GM18507 (cell line): ENCODE results near the gene FGF18.
A peak's percentile ranks its signal among the peaks of the same experiment; 100 is the strongest.
"Not testable (repeated sequence)": the region's sequence is repeated elsewhere in the genome, so short reads cannot be mapped to it uniquely, and the experiment has no call there.

Experiments used
- DNase-seq: peaks from one replicate; pipeline ENCODE4 v3.0.0; 2011; ENCODE audit warnings: low read depth; ENCODE audit not compliant: insufficient read length; ENCODE audit errors: extremely low spot score
- FAIRE-seq: peaks from 2 replicates; lab custom pipeline; 2011; peaks lifted over from hg19 to GRCh38; lab: Jason Lieb, UNC

Gene FGF18, protein sequence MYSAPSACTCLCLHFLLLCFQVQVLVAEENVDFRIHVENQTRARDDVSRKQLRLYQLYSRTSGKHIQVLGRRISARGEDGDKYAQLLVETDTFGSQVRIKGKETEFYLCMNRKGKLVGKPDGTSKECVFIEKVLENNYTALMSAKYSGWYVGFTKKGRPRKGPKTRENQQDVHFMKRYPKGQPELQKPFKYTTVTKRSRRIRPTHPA

DNA sequence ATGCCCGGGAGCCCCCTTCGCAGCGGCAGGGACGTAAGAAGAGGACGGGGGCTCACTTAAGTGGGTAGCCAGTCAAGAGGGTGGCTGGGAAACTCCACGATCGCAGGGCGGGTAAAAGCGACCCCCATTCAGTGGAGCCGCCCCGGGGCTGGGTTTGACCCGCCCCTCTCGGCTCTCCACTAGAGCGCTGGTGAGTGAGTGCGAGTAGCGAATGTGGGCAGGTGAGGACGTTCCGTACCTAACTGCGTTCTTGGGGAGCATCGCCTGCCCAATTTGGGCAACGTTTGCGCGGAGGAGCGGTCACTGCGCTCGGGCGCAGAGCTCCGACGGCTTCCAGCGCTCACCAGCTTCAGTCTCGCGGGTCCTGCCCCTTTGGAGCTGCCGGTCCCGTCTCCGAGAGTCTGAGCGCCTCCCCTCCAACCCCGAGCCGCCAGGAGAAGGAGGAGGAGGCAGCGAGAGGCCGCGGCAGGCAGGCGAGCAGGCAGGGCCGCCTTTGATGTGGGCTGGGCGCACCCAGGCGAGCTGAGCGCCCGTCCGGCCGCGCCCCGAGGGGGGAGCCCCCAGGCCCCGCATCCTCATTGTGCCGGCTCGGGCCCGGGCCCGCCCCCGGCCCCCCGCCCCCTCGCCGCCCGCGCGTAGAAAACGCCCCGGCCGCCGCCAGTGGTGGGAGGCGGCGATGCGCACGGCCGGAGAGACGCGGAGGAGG lies at the start of gene FGF18:
Gene FGF18, plus strand, starts transcription at position 666 of the 706 bp plus-strand sequence. CDS start 553 bp downstream, outside the sequence.
- FAIRE-seq (no peak), DNase-seq (peak; percentile 28)

DNA sequence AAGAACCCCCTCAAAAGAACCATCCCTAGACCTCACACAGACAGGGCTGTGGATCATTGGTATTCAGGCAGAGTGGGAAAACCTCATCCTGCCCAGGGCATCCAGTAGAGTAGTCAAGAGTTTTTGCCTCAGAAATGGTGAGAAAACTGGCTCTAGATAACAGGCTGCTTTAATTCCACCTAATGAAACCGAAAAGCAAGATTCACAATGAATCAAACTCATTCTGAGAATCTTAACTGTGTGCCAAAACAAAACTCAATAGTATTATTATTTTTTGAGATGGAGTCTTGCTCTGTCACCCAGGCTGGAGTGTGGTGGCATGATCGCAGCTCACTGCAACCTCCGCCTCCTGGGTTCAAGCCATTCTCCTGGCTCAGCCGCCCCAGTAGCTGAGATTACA lies 49.5 kb upstream of the FGF18 start:
- DNase-seq: no peak
- FAIRE-seq: no peak

DNA sequence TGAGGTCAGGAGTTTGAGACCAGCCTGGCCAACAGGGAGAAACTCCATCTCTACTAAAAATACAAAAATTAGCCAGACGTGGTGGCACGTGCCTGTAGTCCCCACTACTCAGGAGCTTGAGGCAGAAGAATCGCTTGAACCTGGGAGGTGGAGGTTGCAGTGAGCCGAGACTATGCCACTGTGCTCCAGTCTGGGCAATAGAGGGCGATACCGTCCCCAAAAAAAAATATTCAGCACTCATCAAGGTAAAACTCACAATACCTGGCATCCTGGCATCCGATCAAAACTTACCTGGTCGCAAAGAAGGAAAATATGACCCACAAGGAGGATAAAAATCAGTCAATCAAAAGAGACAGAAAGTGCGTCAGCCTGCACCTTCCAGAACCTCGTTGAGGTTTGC lies 48.6 kb upstream of the FGF18 start:
- FAIRE-seq, DNase-seq: not testable (repeated sequence)

DNA sequence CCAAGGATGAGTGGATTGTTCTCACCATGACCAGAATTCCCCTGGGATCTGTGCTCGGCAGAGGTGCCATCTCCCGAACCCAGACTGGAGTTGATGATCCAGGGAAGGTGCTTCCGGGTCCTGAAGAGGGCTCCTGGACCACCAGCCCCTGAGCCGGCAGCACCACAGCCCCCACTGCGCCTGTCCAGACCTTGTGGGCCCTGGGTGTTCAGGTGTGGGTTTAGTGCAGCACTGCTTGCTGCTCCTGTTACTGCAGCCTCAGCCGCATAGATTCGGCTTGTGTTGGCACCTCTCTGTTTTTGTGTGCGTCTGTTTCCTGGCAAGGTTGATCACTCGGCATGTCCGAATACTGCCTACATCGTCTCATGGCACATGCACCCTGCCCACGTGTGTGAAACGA lies 48.1 kb upstream of the FGF18 start:
- FAIRE-seq (no peak), DNase-seq (no peak)

DNA sequence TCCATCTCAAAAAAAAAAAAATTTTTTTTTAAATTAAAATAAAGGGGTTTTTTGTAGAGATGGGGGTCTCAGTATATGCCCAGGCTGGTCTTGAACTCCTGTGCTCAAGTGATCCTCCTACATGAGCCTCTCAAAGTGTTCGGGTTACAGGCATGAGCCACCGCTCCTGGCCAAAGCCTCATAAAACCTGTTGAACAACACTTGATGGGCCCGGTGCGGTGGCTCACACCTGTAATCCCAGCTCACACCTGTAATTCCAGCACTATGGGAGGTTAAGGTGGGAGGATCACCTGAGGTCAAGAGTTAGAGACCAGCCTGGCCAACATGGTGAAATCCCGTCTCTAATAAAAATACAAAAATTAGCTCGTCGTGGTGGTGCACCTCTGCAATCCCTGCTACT lies 39.5 kb upstream of the FGF18 start:
- FAIRE-seq (no peak), DNase-seq (no peak)

DNA sequence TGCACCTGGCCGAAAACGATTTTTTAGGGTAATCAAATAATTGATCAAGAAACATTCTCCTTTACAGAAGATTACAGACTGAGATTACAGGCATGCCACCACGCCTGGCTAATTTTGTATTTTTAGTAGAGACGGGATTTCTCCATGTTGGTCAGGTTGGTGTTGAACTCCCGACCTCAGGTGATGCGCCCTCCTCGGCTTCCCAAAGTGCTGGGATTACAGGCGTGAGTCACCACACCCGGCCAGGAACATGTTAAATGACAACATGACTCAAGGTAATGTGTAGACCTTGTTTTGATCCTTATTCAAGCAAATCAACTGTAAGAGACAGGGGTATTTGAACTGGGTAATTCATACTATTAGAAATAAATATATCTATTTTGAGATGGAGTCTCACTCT lies 35.0 kb upstream of the FGF18 start:
- FAIRE-seq, DNase-seq: not testable (repeated sequence)

DNA sequence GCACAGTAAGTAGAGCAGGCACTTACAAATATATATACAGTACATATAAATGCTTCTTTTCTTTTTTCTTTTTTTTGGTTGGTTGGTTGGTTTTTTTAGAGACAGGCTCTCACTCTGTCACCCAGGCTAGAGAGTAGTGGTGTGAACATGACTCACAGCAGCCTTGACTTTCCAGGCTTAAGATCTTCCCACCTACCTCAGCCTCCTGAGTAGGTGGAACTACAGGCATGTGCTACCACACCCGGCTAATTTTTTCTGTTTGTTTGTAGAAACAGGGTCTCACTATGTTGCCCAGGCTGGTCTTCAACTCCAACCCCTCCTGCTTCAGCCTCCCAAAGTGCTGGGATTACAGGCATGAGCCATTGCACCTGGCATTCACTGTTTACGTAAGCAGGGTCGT lies 34.4 kb upstream of the FGF18 start:
- not testable (repeated sequence) for FAIRE-seq, DNase-seq

DNA sequence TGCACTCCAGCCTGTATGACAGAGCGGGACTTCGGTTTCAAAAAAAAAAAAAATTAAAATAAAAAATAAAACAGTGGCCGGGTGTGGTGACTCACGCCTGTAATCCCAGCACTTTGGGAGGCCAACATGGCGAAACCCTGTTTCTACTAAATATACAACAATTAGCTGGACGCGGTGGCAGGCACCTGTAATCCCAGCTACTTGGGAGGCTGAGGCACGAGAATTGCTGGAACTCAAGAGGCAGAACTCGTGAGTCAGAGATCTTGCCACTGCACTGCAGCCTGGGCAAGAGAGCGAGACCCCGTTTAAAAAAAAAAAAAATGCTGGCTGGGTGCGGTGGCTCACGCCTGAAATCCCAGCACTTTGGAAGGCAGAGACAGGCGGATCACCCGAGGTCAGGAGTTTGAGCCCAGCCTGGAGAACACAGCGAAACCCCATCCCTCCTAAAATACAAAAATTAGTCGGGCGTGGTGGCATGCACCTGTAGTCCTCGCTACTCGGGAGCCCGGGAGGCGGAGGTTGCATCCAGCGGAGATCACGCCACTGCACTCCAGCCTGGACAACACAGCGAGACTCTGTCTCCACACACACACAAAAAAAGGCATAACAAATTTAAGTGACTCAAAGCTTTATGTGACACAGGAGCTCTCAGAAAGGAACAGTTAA lies 33.3 kb upstream of the FGF18 start:
- FAIRE-seq: no peak
- no peak for DNase-seq

DNA sequence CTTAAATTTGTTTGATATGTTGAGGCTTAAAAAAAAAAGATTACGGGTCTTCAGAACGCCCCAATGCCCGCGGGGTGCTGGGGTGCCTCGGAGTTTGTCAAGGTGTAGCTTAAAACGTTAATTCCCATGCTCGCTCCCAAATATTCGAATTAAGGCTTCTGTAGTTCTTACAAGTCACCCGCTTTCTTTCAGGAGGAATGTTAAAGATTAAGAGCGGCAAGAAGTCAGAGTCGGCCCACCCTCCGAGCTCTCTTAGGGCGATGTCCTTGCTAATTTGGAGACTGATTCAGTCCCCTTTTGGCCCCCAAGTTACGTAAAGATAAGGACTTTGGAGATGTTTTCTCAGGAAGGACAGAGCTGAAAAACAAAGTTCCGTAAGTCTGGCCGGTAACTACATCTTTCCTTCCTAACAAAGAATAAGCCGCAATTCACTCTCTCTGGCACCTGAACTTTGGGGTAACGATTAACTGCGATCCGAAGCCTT lies 32.5 kb upstream of the FGF18 start:
- no peak for DNase-seq
- no peak for FAIRE-seq

DNA sequence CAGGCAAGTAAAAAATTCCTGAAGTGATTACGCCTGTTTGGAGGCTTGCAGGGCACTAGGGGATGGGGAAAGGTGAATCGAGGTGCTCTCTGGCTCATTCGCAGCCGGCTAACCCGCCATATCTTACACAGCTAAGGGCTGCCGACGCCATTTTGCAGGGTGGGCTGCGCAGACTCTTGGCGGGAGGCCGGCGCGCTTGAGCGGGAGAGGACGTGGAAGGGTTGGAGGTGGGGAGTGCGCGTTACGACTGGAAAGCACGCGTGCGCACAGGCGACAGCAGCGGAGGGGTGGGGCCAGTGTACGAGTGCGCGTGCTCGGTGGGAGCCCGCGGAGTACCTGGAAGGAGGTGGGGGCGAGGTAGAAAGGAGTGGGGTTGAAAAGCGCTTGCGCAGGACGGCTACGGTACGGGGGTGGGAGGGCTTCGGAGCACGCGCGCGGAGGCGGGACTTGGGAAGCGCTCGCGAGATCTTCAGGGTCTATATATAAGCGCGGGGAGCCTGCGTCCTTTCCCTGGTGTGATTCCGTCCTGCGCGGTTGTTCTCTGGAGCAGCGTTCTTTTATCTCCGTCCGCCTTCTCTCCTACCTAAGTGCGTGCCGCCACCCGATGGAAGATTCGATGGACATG lies 32.0 kb upstream of the FGF18 start, which contains the start of gene NPM1:
Gene NPM1, plus strand, starts transcription at position 505 of the 625 bp plus-strand sequence. Its CDS starts 100 bp downstream, at position 605.
- peak; percentile 99 for FAIRE-seq

DNA sequence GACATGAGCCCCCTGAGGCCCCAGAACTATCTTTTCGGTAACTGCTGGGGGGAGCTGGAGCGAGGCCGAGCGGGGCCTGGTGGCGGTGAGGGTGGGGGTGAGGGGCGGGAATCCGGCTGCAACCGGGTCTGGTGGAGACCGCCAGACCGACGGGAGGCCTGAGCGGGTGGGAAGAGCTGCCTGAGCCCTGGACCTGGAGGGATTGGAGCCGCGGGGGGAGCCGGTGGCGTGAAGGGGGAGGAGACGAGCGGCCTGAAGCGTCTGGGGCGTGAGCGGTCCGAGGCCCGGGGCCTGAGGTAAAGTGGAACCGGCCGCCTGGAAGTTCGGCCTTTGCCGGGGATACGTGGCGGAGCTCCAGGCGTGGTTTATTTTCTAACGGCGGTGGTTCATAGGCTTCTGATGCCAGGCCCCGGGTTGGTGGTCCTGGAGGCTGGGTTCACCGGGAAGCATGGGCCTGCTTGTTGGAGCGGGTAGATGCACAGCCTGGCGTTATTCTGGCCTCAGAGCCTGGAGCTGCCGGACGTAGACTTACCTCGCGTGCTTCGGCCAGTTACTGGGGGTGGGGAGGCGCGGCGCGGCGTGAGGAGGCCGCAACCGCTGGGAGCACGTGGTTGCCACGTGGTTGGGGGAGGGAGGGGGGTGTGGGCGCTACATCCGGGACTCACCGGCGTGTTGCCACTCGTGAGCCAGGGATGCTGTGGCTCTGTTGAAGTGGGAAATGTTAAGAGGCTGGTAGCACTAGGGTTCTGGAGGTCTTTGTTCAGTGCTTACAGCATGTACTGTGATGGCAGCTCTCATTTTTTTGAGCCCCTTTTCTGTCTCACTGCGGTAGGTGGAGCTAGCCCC lies 31.3 kb upstream of the FGF18 start:
- FAIRE-seq (peak; percentile 85), DNase-seq (peak; percentile 44)

More for the DNA sequence above, 32.0 kb upstream of the FGF18 start, which contains the start of gene NPM1:
- DNase-seq: peak; percentile 98

DNA sequence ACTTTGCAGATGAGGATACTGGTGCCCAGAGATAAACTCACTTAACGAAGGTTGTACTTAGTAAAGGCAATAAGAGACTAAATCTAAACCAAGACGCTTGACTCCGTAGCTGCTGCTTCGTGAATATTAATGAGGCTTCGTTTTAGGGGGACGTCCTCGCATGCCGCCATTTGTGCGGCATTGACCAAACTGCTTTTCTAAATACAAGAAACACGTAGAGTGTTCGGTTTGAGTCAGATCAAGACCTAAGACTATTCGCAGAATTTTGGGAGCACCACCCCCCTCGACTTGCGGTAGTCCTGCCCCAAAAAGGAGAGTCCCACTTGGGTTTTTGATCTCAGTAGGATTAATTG lies 30.7 kb upstream of the FGF18 start:
- no peak for DNase-seq
- no peak for FAIRE-seq

DNA sequence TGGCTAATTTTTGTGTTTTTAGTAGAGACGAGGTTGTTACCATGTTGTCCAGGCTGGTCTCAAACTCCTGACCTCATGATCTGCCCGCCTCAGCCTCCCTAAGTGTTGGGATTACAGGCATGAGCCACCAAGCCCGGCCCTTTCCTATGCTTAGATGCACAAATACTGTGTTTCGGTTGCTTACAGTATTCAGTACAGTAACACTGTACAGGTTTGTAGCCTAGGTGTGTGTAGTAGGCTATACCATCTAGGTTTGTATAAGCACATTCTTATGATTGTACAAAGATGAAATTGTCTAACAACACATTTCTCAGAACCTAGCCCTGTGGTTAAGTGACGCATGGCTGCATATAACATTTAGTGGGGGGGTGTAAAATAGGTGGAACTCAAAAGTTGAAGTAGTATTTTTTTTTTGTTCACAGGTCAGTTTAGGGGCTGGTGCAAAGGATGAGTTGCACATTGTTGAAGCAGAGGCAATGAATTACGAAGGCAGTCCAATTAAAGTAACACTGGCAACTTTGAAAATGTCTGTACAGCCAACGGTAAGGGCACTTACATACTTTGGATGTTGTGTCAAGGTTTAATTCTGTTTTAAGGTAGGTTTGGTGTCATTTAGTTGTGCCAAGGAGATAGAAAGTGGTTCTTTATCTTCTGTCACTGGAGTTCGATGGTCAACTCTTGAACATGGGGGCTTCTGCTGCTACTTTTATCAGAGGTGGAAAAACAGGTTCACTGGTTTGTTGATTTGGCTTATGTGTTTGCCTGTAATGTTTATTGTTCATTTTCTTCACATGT lies 28.4 kb upstream of the FGF18 start:
- FAIRE-seq: no peak
- no peak for DNase-seq

DNA sequence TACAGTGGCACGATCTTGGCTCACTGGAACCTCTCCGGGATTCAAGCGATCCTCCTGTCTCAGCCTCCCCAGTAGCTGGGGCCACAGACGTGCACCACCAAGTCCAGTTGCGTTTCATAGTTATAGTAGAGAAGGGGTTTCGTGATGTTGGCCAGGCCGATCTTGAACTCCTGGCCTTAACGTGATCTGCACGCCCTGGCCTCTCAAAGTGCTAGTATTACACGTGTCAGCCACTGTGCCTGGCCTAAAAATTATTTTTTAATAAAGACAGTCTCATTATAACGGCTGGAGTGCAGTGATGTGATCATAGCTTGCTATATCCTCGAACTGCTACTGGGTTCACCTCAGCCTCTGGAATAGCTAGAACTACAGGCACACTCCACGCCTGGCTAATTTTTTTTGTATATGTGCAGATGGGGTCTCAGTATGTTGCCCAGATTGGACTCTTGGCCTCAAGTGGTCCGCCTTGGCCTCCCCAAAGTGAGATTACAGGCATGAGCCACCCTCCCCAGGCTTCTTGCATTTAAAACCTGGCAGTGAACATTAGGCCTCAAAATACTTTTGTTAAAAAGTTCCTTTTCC lies 27.4 kb upstream of the FGF18 start:
- FAIRE-seq: no peak
- DNase-seq: no peak

DNA sequence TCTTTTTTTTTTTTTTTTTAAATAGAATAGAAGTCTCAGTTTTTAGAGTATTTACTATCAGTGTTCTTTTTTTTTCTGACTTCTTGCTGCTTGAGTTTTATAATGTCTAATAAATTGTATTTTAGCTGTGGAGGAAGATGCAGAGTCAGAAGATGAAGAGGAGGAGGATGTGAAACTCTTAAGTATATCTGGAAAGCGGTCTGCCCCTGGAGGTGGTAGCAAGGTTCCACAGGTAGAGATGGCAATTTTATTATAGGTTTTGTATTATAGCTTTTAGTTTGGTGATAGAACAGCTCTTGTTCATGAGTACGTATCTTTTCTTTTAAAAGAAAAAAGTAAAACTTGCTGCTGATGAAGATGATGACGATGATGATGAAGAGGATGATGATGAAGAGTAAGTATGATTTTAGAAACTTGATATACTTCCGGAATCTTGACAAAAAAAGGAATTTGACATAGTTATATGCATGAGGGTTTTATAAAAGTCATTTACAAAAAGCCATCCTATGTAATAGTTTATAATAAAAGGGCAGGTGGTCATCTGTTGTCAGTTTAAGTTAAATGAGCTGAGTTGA lies 26.8 kb upstream of the FGF18 start:
- FAIRE-seq: no peak
- no peak for DNase-seq

DNA sequence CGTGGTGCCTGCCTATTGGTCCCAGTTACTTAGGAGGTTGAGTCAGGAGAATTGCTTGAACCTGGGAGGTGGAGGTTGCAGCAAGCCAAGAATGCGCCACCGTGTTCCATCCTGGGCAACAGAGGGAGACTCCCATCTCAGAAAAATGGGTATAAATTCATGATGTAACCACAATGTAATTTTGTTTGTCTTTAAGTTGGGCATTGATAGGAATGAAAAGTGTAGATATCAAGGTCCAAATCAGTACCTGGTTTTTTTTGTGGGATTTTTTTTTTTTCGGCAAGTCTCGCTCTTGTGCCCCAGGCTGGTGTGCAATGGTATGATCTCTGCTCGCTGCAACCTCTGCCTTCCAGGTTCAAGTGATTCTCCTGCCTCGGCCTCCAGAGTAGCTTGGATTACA lies 24.4 kb upstream of the FGF18 start:
- FAIRE-seq (no peak), DNase-seq (no peak)

DNA sequence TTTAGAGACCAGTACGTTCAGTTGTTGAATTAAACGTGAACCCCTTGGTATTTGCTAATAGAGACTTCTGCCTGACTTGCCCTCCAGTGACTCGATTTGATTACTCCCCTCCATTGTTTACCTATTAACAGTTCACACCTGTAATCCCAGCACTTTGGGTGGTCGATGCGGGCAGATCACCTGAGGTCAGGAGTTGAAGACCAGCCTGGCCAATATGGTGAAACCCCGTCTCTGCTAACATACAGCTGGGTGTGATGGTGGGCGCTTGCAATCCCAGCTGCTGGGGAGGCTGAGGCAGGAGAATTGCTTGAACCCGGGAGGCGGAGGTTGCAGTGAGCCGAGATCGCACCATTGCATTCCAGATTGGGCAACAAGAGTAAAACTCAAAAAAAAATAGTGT lies 22.9 kb upstream of the FGF18 start:
- DNase-seq, FAIRE-seq: not testable (repeated sequence)

DNA sequence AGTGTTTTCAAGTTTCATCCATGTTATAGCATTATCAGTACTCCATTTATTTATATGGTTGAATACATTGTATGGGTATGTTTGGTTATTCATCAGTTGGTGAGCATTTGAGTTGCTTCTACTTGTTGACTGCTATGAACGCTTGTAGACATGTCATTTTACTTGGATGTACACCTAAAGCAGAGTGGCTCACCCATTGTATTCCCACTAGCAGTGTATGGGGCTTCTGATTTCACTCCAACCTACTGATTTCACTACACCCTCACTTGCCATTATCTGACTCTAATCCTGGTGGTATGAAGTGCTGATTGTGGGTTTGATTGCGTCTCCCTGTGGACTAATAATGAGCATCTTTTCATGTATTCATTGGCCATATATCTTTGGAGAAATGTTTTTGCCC lies 22.3 kb upstream of the FGF18 start:
- FAIRE-seq: no peak
- no peak for DNase-seq
